Stimulated activated CD4-positive, alpha-beta T cell treated with anti-CD3 and anti-CD28 coated beads, Interleukin-12 subunit alpha, Interleukin-12 subunit beta, amount 100 ng/mL, for 24 hours (primary cell): Measurements from ENCODE around the gene PIGU.

Experiments
- DNase-seq, 2 experiments: peaks; one replicate each; pipeline ENCODE4 v3.0.0-alpha.2; 2020; ENCODE audit warnings: low read depth in 2 of 2

Gene PIGU

DNA sequence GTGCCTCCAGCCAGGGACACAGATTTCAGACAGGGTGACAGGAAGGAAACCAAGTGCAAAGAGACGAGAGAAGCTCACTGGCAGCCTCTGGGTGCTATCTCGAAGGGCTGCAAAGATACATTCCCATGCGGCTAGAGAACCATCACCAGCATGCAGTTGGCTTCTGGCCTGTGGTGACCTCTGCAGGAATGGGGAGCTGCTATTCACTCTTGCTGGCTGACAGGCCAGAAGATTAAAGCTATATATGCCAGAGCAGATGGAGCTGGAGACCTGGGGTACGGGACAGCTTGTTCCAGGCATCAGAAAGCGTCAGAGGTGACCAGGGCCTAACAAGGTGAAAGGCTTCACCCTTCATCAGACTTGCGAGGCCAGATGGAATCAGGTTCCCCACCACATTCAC is 98.4 kb downstream of the PIGU start:
- no peak for DNase-seq

DNA sequence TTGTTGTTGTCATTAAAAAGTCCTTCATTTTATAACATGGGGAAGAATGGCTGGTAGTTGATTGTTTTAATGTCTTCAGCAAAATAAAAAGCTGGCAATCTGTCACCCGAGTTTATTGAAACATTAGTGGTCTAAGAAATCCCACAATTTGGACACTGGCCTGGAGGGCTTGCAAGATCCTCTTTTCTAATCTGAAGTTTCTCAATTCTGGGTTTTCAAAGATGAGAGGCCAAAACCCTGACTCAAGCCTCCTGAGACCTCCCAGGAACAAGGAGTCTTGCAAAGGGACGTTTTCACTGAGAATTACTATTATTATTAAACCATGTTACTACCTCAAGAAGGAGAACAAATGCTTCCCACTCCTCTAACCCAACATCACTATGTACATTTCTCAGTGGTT is 98.9 kb downstream of the PIGU start:
- DNase-seq, result no peak

DNA sequence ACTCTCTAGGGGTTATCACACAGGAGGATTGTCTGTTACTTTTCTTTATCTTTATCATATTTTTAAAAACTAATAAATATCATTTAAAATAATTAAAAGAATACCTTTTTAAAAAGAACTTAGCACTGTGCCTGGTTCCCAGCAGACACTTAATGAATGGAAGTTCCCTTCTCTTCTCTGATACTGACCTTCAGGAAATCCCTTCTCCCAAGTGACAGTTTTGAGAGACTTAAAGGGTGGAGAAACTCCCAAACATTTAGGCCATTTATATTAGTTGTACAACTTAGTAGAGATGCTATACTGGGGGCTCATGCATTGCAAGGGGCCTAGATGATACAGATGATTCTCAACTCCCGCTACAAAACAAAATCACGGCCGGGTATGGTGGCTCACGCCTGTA is 99.8 kb downstream of the PIGU start:
- no peak for DNase-seq

DNA sequence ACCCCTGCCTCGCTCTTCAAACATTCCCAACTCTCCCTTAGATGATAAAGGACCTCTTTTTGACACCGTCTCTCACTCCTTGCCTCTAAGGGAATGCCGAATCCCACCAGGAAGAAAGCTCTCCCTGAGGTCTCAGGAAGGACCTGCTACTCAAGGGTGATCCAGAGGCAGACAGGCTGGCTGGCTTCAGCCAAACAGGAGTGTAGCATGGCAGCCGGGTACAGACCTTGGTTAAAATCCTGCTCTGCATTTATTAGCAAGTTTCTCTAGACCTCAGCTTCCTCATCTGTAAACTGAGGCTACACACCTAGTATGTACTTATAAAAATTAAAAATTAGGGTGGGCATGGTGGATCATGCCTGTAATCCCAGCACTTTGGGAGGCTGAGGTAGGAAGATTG is 101.1 kb downstream of the PIGU start:
- DNase-seq, result no peak

DNA sequence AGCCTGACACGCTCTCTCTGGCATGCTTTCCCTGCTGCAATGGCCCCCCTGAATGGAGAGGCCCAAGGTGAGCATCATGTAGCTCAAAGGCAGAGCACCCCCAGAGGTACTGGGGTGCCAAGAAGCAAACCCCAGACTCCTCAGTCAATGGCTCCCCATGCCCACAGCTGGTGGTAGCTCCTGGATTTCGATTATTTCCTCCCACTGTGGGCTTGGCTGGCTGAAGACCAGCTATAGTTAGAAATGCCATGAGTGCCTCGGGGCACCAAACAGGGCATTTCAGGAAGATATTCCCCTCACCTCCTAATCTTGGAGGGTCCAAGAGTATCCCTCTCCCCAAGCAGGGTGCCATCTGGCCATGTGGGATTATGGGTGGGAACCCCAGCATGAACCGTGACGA is 101.6 kb downstream of the PIGU start:
- no peak for DNase-seq

DNA sequence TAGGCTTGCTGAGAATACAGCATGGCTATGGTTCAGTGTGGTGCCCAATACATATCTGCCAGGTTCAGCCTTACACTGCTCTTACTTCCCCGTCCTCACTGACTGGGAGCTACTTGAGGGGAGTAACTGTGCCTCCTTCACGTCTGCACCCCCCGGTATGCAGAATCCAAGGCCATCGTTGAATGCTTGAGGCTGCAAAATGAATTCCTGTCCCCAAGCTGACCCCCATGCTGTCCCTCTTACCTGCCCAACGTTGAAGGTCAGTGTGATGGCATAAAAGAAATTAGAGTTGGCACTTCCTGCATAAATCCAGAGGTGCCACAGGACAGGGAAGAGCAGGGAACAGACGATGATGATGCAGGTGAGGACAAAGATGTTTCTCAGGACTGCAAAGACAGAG is 102.0 kb downstream of the PIGU start:
- no peak for DNase-seq

DNA sequence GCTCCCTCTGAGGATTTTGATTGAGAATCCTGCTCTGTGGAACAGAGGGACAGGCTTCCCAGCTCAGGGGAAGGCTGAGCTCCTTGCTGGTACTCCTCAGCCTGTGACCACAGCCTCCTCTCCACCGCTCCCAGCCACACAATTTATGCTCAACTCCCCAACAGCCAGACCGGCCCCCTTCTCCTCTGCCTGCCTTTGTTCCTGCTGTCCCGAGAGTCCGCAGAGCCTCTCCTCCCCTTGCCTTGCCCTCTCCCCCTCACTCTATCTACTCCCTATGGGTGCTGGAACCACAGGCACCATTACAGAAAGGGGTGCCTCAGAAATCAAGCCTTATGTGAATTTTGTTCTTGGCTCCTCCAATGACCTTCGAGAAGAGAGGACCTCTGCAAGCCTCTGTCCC is 102.5 kb downstream of the PIGU start:
- no peak for DNase-seq

DNA sequence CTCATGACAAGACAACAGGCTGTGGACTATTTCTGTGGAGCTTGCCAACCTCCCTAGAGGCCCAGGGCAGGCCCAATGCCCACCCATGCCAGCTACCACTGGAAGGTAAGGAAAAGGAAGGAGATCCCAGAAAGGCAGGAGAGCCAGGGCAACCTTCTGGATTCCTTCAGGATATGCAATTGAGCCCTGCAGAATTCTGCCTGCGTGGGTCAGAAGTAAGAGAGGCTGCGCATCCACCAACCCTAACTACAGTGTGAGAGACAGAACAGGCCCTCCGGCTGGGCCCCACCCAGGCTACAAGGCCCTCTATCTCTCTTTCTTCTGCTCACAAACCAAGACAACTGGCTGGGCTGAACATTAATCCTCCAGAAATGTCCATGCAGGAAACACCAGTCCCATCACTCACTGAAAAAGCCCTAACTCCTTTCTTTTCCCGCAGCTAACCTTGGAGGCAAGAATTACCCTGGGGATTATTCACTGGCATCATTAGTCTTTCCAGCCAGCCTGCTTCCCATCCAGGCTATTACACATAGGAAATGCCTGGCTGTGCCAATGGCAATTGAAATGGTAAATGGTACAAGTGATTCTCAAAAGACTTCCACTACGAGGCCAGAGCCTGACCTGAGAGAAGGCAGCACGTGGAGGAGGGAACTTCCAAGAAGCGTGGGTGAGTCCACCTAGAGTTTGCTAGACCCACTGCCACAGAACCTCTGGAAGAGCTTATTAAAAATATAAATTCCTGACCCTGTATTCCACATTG is 103.2 kb downstream of the PIGU start:
- DNase-seq, result no peak

DNA sequence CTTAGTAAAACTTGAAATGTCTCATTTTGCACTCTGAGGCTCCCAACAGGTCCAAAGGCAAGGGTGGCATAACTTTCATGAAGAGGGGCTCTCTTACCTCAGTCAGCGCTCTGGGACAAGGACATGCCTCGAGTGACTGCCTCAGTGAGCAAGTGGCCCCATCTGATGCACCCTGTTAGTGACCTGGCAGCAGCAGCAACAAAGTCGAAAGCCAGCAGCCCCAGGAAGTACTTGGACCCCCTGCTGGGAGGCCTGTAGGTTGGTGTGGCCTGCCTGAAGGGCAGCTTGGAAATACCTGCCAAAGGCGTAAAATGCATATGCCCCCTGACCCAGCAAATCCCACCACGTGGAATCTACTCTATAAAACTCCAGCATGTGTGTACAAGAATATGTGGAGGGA is 105.1 kb downstream of the PIGU start:
- DNase-seq, result no peak

DNA sequence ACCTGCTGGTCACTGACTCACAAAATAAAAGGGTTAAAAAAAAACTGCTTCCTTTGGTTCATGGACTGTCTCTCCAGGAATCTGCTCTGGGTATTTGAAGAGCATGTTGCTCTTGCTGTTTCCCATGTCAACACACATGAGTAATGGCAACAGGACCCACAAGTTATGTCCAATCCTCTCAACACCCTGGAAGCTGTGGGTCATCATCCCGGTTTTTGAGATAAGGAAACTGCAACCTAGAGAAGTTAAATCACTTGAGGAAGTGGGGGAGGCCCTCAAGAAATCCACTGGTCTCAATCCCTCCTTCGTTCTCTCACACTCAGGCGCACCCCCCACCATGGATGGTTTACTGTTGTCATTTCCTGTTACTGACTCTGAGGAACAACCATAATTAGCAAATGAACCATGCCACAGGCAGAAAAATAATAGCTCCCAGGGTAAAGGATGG is 106.0 kb downstream of the PIGU start:
- DNase-seq, result no peak

DNA sequence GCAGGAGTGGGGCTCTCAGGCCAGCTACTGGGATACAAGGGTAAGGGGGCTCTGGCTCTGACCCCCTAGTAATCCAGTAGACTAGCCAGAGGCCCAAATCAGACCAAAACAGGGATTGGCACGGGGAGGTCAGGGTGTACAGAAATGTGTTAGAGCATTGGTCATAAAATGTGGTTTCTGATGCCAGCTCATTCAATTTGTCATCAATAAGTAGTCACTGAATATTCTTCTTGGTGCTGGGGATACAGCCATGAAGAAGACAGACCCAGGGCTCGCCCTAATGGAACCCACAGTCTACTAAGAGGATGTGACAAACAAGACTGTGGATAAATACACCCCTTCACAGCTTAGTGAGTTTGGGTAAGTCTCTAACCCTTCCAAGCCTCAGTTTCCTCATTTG is 107.3 kb downstream of the PIGU start:
- DNase-seq, result no peak

DNA sequence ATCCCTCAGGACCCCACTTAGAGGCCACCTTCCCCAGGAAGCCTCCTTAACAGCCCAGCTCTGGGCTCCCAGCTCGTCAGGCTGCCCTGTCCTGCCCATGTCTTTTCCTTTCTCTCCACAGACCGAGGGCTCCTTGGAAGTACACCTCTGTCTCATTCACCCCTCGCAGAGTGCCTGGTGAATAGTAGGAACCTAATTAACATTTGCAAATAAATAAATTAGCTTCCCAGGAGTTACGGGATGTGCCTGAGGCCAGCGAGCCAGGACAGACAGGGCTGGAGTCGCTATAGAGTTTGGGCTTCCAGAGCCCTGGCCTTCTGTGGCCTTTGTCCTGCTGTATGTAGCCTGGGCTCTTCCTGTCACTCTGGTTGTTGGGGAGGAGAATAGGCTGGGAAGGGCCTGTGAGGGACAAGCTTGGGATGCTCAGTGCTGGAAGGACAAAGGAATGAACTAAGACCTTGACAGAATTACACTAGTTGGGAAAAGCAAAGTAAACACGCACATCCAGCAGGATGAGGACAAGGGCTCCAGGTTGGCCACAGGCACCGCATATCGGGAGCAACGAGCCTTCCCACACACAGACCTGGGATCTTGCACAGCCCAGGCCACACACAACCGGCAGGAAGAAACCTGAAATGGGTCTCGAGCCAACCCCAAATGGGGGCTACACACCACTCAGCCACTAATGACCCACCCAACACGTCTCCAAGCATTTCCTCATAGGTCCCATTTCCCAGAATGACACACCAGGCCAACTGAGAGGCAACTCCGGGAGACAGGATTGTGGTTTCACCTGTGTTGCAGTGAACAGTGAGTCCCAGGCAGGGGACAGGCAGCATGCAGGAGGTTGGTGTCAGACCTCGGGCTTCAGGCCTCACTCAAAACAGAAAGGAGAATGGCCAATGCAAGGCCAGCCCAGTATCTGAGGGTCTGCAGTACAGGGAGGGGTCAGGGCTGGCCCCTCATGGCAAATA is 108.7 kb downstream of the PIGU start:
- DNase-seq, result no peak

DNA sequence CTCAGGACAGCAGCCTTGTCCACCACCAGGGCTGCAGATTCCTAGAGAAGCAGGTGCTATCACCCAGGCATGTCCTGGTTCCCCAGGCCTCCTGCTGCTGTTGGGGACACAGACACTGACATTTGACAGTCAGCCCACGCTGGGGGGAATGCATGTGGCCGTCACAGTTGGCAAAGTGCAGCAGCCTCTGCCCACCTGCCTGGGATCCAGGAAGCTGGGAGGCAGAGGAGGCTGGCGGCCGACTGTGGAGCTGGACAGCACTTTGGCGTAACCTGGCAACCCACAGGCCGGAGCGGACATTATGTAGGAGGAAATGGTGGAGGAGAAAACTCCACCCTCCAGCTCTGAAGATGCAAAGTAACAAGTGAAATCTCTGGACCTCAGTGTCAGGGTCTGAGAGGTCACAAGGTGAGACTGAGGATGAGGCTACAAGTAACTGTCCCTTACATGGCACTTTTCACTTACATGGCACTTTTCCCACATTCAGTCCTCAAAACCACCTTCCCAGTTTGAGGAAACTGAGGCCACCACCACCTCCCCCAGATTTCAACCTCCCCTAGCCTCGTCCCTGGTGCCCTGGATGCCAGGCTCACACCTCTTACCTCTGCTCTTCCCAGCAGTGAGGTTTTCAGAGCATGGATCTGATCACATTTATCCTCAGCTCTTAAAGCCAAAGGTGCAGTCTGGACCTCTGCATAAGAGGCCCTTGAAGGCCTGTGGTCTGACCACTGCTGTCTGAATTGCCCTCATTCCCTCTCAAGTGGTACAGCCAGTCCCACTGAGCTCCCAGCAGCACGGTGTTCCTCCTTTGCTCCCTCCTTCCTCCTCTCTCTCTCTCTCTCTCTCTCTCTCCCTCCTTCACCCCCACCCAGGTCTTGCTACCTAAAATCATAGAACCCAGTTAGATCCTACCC is 109.7 kb downstream of the PIGU start:
- DNase-seq, result no peak

DNA sequence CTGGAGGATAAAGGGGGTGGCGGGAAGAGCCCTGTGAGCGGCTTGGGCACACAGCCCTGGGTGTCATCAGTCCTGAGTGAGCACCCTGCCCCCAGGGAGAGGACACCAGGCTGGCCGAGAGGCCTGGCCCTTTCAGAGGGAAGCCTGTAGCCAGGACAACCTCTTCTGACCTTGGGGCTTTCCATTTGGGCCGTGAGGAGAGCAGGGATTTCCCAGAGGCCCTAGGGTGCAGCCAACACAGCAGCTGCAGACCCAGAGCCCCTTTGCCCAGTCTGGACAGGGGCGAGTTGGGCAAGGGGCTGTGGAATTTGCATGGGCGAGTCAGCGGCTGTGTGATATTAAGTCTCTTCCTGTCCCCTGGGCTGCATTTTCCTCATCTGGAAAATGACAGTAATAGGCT is 112.1 kb downstream of the PIGU start:
- DNase-seq, result no peak

DNA sequence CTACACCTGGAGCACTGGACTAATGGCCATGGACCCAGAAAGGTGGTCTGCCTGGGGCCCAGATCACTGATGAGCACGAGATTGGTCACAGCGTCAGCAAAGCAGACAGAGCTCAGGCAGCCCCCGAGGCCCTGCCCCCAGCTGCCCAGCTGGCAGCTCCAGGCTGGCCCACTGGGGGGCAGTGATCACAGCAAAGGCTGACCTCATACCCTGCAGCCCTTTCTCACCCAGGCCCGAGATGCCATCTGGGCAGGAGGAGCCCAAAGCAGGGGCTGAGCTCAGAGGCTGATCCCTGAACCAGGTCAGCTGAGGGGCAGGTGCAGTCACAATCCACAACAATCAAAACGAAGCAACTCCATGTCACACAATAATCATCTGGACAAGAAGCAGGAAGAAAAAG is 114.3 kb downstream of the PIGU start:
- no peak for DNase-seq

DNA sequence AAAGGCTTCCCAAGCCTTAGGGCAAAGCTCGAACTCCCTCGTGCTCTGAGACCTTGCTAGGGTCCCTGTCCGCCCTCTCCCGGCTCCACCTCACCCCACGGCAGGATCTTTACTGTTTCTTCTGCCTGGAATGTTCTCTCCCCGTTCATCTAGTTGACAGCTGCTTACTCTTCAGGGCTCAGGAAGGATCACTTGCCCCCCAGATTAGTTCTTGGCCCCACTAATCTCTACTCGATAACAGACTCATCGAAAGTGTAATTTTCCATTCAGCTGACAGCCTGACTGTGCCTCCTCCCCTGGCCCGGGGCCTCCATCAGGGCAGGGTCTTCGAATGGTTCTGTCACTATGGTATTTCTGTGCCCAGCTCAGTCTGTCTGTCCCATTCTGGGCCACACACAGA is 115.2 kb downstream of the PIGU start:
- no peak for DNase-seq

DNA sequence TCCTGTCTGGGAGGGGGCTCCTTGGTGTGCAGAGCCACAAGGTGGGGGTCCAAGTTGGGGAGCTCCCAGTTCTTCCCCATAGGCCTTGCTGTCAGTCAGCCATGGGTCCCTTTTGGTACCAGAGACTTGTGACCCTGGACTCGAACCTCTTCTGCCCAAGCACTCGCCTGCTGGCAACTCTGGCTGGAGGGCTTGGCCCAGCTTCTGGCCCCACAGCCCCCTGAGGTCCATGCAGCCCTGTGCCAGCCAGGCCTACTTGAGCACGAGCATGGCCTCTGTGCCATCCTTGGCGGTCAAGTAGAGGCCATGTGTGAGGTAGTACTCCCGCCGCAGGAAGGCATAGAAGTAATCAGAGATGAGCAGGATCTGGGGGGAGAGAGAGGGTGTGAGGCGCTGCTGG is 116.3 kb downstream of the PIGU start:
- DNase-seq, result no peak

DNA sequence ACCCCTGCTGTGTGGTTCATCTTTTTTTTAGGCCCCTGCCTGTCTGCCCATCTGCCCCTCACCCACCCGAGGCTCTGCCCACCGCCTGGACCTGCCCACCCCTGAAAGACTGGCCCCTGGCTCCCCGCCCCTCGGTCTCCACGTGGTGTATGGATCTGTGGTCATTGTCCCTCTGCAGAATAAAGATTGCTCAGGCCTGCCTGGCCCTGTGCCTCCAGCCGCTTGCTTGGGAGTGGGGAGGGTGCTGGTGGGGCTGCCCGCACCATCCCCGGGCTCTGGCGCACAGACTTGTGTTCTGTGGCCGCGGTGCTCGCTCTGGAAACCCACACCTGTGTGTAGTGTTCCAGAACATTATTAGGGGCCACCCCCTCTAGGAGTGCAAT is 116.8 kb downstream of the PIGU start:
- DNase-seq, result no peak

DNA sequence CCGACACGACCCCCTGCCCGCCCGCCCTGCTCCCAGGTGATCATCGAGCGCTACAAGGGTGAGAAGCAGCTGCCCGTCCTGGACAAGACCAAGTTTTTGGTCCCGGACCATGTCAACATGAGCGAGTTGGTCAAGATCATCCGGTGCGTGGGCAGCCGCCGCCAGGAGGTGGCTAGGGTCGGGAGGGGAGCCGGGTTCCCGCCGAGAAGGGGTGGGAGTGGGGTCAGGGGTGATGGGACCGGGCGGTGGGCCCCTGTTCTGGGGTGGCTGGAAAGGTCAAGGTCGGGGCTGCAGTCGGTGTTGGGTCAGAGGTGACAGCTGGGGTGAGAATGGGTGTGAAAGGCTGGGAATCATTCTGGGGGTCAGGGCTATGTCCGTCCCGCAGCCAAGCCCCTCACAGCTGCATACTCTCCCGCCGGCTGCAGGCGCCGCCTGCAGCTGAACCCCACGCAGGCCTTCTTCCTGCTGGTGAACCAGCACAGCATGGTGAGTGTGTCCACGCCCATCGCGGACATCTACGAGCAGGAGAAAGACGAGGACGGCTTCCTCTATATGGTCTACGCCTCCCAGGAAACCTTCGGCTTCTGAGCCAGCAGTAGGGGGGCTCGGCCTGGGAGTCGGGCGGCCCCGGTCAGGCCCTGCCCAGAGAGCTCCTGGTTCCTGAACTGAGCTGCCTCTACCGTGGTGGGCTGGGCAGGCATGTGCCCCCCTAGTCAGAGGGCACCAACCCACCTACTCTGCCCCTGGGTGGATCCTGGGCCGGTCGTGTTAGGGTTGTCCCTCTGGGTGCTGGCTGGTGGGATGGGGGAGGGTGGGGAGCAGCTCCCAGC is 117.4 kb downstream of the PIGU start:
- DNase-seq, result no peak

DNA sequence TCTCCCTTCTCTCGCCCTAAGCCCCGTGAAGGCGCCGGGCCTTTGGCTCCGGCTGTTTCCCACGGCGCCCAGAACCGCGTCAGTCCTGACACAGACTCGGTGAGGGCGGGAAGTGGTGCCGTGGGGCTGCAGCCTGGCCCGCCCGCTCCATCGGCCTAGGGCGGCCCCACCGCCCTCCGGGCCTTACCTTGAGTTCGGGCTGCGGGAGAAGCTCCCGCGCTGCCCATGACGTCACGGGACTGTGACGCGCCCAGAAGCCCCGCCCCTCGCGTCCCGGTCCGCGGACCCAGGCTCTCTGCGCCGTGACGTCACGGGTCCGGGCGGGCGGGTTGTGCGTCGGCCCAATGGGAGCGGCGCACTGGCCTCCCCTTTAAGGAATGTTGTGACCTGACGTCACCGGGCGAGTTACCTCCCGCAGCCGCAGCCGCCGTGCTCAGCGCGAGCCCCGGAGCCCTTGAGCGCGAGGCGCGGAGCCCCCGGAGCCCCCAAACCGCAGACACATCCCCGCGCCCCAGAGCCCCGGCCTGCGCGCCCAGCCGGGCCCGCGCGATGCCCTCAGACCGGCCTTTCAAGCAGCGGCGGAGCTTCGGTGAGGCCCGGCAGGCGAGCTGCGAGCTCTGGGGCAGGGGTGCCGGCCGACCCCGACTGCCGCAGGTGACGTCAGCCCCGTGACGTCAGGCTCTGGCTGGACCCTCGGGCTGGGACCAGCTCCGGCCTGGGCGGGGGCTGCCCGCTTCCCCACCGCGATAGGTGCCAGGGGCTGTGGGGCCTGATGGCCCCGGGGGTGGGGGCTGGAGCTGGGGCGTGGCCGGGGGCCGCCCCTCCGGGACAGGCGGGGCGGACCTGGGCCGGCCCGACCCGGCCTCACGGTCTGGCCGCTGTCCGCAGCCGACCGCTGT is 118.3 kb downstream of the PIGU start, which contains the start of gene MAP1LC3A:
Gene MAP1LC3A (plus strand): TSS at position 399 of the 899 bp plus-strand sequence. CDS start 151 bp downstream, at position 550.
- DNase-seq, result peak; percentile 83 to 85
